GM18507 (cell line): ENCODE results near the gene EXOC6.
A peak's percentile ranks its signal among the peaks of the same experiment; 100 is the strongest.

Experiments used
- DNase-seq: peaks from one replicate; pipeline ENCODE4 v3.0.0; 2011; ENCODE audit warnings: low read depth; ENCODE audit not compliant: insufficient read length; ENCODE audit errors: extremely low spot score
- FAIRE-seq: peaks from 2 replicates; lab custom pipeline; 2011; peaks lifted over from hg19 to GRCh38; lab: Jason Lieb, UNC

EXOC6 gene

GRCh38 chr10:92848441-92849233, at the start of gene EXOC6:
Gene EXOC6, plus strand, starts transcription at chr10:92848520. Its CDS starts 14 bp downstream, at chr10:92848534.
- DNase-seq (peak; percentile 75), FAIRE-seq (peak; percentile 54)

GRCh38 chr10:92799568-92799967, 48.8 kb upstream of the EXOC6 start:
- DNase-seq (no peak), FAIRE-seq (no peak)

GRCh38 chr10:92800134-92800733, 48.1 kb upstream of the EXOC6 start:
- DNase-seq, result no peak
- FAIRE-seq, result no peak

- DNase-seq (no peak), FAIRE-seq (no peak)
Measured at GRCh38 chr10:92801978-92802872, 46.1 kb upstream of the EXOC6 start.

GRCh38 chr10:92809840-92810239, 38.5 kb upstream of the EXOC6 start:
- DNase-seq (no peak), FAIRE-seq (no peak)

- no peak for DNase-seq
- peak; percentile 62 for FAIRE-seq
Measured at GRCh38 chr10:92810934-92811532, 37.3 kb upstream of the EXOC6 start.

- FAIRE-seq (no peak), DNase-seq (no peak)
Measured at GRCh38 chr10:92811986-92812385, 36.3 kb upstream of the EXOC6 start.

- DNase-seq (no peak), FAIRE-seq (no peak)
Measured at GRCh38 chr10:92813979-92814378, 34.3 kb upstream of the EXOC6 start.

GRCh38 chr10:92814790-92815189, 33.5 kb upstream of the EXOC6 start:
- DNase-seq (no peak), FAIRE-seq (no peak)

GRCh38 chr10:92816091-92816531, 32.2 kb upstream of the EXOC6 start:
- no peak for DNase-seq
- FAIRE-seq, result no peak

- DNase-seq, result no peak
Measured at GRCh38 chr10:92822060-92822634, 26.2 kb upstream of the EXOC6 start.

GRCh38 chr10:92822964-92823363, 25.4 kb upstream of the EXOC6 start:
- peak; percentile 9 for FAIRE-seq
- DNase-seq, result no peak

More at GRCh38 chr10:92822060-92822634, 26.2 kb upstream of the EXOC6 start:
- FAIRE-seq, result no peak

- FAIRE-seq (no peak), DNase-seq (no peak)
Measured at GRCh38 chr10:92826061-92826460, 22.3 kb upstream of the EXOC6 start.

- no peak for FAIRE-seq
- no peak for DNase-seq
Measured at GRCh38 chr10:92826504-92826903, 21.8 kb upstream of the EXOC6 start.

GRCh38 chr10:92829042-92829785, 19.1 kb upstream of the EXOC6 start:
- FAIRE-seq, result no peak

GRCh38 chr10:92829786-92830377, 18.4 kb upstream of the EXOC6 start:
- DNase-seq (no peak), FAIRE-seq (no peak)

More at GRCh38 chr10:92829042-92829785, 19.1 kb upstream of the EXOC6 start:
- no peak for DNase-seq

- DNase-seq, result no peak
Measured at GRCh38 chr10:92830478-92831389, 17.6 kb upstream of the EXOC6 start.

More at GRCh38 chr10:92830478-92831389, 17.6 kb upstream of the EXOC6 start:
- no peak for FAIRE-seq
